Measurements from ENCODE around the gene WNT10A. TPM values are rescaled to one million over a fixed set of nuclear protein-coding genes. Genes with fewer than 3 reads are reported as not detected.

The WNT10A gene
- total and polyA plus RNA-seq, 9 of the 15 experiments (the other 6 are each of a cell fraction or from before 2014, with no cell fraction given) = not detected

GRCh38 chr2:218839888-218840287, 40.8 kb upstream of the WNT10A start:
- Histone ChIP-seq H3K79me2 (ENCODE audit: control insufficient read depth, insufficient read depth, low read length) (no peaks in the 10 kb centered on the region), H2AFZ (ENCODE audit: low read depth, low read length) (no peak overlapping the region), H3K36me3 (ENCODE audit: control insufficient read depth, insufficient read depth, low read length) (no peaks in the 10 kb centered on the region), H3K9me3 (replicated peaks; ENCODE audit: control insufficient read depth, insufficient read depth, low read depth, low read length) (no peaks in the 10 kb centered on the region), H3K27ac (ENCODE audit: extremely low read depth, low read depth, low read length) (no peak overlapping the region), H4K20me1 (replicated peaks; ENCODE audit: control insufficient read depth, insufficient read depth, low read length) (no peaks in the 10 kb centered on the region), H3K4me1 (replicated peaks in 1 of 2; ENCODE audit: control insufficient read depth in 2 of 2, insufficient read depth in 2 of 2, low read length in 2 of 2) (no peaks in the 10 kb centered on the region; a peak in 1 of 5 replicates), H3K27me3 (ENCODE audit: control insufficient read depth in 2 of 2, insufficient read depth in 2 of 2, low read length in 2 of 2) (peaks cover 7 to 17% of the 10 kb centered on the region in 2 experiments; a peak in 3 of 5 replicates), H3K4me3 (no peak overlapping the region), H3K9me1 (ENCODE audit: control insufficient read depth, insufficient read depth, low read length) (no peaks in the 10 kb centered on the region), H3K4me2 (ENCODE audit: insufficient read depth, low read length) (no peak overlapping the region), H3K9ac (ENCODE audit: insufficient read depth in 1 of 2, low read depth in 2 of 2, low read length in 2 of 2) (no peak overlapping the region)
- no peak for FAIRE-seq
- ATAC-seq = no peak
- DNase-seq (ENCODE audit: extremely low read depth in 1 of 4, low spot score in 3 of 4) = no peak
- ChIA-PET CTCF (ENCODE audit: low intra/inter-chr PET ratio) (no interaction called here), POLR2A (no interaction called here)
- intact Hi-C loops (cut with micrococcal nuclease) (no loop called here), in situ Hi-C loops (cut with MboI) (loop anchor here (10.0 kb wide), 1 partner anchor 115 kb away; no protein-coding TSS in a partner anchor)
- WGBS (ENCODE audit: insufficient coverage, low coverage, missing lambda C conversion rate) = 0% methylated on average over 1 of the region's 1 CpG
- no peak for TF ChIP-seq JUNB (CRISPR knock-in tag; conservative IDR thresholded peaks at IDR 0.05)
- no peak for TF ChIP-seq HDAC6 (IDR thresholded peaks at IDR 0.05; ENCODE audit: low read depth, low read length)
- no peak for TF ChIP-seq ETV6 (IDR thresholded peaks at IDR 0.05; ENCODE audit: borderline replicate concordance in 1 of 2, low read depth in 2 of 2, low read length in 1 of 2)
- TF ChIP-seq ETV6 (CRISPR knock-in tag; IDR thresholded peaks at IDR 0.05; ENCODE audit: borderline replicate concordance) = no peak
- TF ChIP-seq PHB2 (IDR thresholded peaks at IDR 0.05; ENCODE audit: low read depth) = no peak
- no peak for TF ChIP-seq WHSC1 (IDR thresholded peaks at IDR 0.05; ENCODE audit: low read length)
- TF ChIP-seq ZMIZ1 (IDR thresholded peaks at IDR 0.05; ENCODE audit: low read depth in 2 of 2, low read length in 2 of 2) = no peak
- no peak for TF ChIP-seq PHTF2 (CRISPR knock-in tag; IDR thresholded peaks at IDR 0.05)
- no peak for TF ChIP-seq ZBTB49 (CRISPR knock-in tag; IDR thresholded peaks at IDR 0.05; ENCODE audit: borderline replicate concordance)
- TF ChIP-seq RUNX1 (IDR thresholded peaks at IDR 0.05; ENCODE audit: low read depth) = no peak
- no peak for TF ChIP-seq ZNF140 (CRISPR knock-in tag; IDR thresholded peaks at IDR 0.05)
- no peak for TF ChIP-seq TSC22D4 (tag; IDR thresholded peaks at IDR 0.05)
- TF ChIP-seq MNT (conservative IDR thresholded peaks at IDR 0.05) = no peak
- BruUV-seq (replicated peaks) = no TSS peak

All from K562 (cell line).